HepG2 (cell line): ENCODE data around the gene NIP7. TPM values are rescaled to one million over a fixed set of nuclear protein-coding genes. Genes with fewer than 3 reads are reported as not detected.

Experiments
- BCL6 ChIP-seq: IDR thresholded peaks from 2 replicates; pipeline ENCODE4 v1.6.1; 2016; ENCODE audit warnings: missing genetic modification reagents, missing compliant biosample characterization
- CREB1 ChIP-seq, 2 experiments: fragments of 450-650 bp in 1 of 2; IDR thresholded peaks; 2 replicates each; pipeline ENCODE4 v1.6.1; 2016 to 2017; ENCODE audit warnings: control low read depth in 1 of 2, mild to moderate bottlenecking in 1 of 2, missing compliant biosample characterization in 1 of 2, missing genetic modification characterization in 1 of 2
- FOXO1 ChIP-seq: sonication (generic); formaldehyde crosslinking; IDR thresholded peaks from 2 replicates; pipeline ENCODE4 v1.4.0; 2020; ENCODE audit warnings: missing genetic modification reagents
- JARID2 ChIP-seq: sonication (generic); formaldehyde crosslinking; IDR thresholded peaks from 2 replicates; pipeline ENCODE4 v1.8.1; 2023; ENCODE audit warnings: missing genetic modification reagents, inconsistent platforms; ENCODE audit not compliant: insufficient replicate concordance
- KAT2B ChIP-seq: fragments of 150-350 bp; IDR thresholded peaks from 2 replicates; pipeline ENCODE4 v1.6.1; 2014; ENCODE audit warnings: low read depth, low read length, borderline replicate concordance
- KLF12 ChIP-seq: sonication (generic); formaldehyde crosslinking; IDR thresholded peaks from 2 replicates; pipeline ENCODE4 v1.4.0; 2020; ENCODE audit warnings: missing genetic modification reagents, borderline replicate concordance
- MED1 ChIP-seq: sonication (generic); formaldehyde crosslinking; IDR thresholded peaks from 2 replicates; pipeline ENCODE4 v1.4.0; 2020; ENCODE audit warnings: missing genetic modification reagents
- MEIS2 ChIP-seq: sonication (generic); formaldehyde crosslinking; IDR thresholded peaks from 2 replicates; pipeline ENCODE4 v1.9.0; 2021; ENCODE audit warnings: mild to moderate bottlenecking, missing genetic modification reagents
- NFRKB ChIP-seq: fragments of 450-650 bp; IDR thresholded peaks from 2 replicates; pipeline ENCODE4 v1.6.1; 2017
- SOX6 ChIP-seq, 2 experiments: fragments of 450-650 bp in 1 of 2; sonication (generic) in 1 of 2; formaldehyde crosslinking in 1 of 2; IDR thresholded peaks; 2 replicates each; pipeline versions ENCODE4 v1.4.0 to v1.6.1; 2017 to 2020; ENCODE audit warnings: antibody characterized with exemption in 1 of 2, mild to moderate bottlenecking in 1 of 2, missing genetic modification reagents in 1 of 2
- TGIF2 ChIP-seq: IDR thresholded peaks from 2 replicates; pipeline ENCODE4 v1.6.1; 2016; ENCODE audit warnings: control low read depth, missing compliant biosample characterization
- TRIM24 ChIP-seq: sonication (generic); formaldehyde crosslinking; IDR thresholded peaks from 2 replicates; pipeline ENCODE4 v1.8.0; 2022; ENCODE audit warnings: mild to moderate bottlenecking, missing genetic modification reagents
- ZFP41 ChIP-seq: sonication (generic); formaldehyde crosslinking; IDR thresholded peaks from 2 replicates; pipeline ENCODE4 v1.4.0; 2020; ENCODE audit warnings: mild to moderate bottlenecking, missing genetic modification reagents, borderline replicate concordance
- ZFP90 ChIP-seq: sonication (generic); formaldehyde crosslinking; IDR thresholded peaks from 2 replicates; pipeline ENCODE4 v1.8.0; 2022; ENCODE audit warnings: missing genetic modification reagents, mild to moderate bottlenecking, inconsistent platforms, borderline replicate concordance
- ZHX1 ChIP-seq: sonication (generic); formaldehyde crosslinking; IDR thresholded peaks from 2 replicates; pipeline ENCODE4 v1.8.1; 2022; ENCODE audit warnings: low read depth, mild to moderate bottlenecking, missing genetic modification reagents
- ZNF121 ChIP-seq: sonication (generic); formaldehyde crosslinking; IDR thresholded peaks from 2 replicates; pipeline ENCODE4 v1.5.0; 2020; ENCODE audit warnings: mild to moderate bottlenecking, missing genetic modification reagents
- ZNF124 ChIP-seq: sonication (generic); formaldehyde crosslinking; IDR thresholded peaks from 2 replicates; pipeline ENCODE4 v1.4.0; 2020; ENCODE audit warnings: missing genetic modification reagents
- ZNF512 ChIP-seq: sonication (generic); formaldehyde crosslinking; IDR thresholded peaks from 2 replicates; pipeline ENCODE4 v1.4.0; 2020; ENCODE audit warnings: mild to moderate bottlenecking, missing genetic modification reagents
- ZNF546 ChIP-seq: sonication (generic); formaldehyde crosslinking; conservative IDR thresholded peaks from 2 replicates; pipeline ENCODE4 v1.8.1; 2023; ENCODE audit warnings: mild to moderate bottlenecking, missing genetic modification reagents
- ZNF747 ChIP-seq: sonication (generic); formaldehyde crosslinking; IDR thresholded peaks from 2 replicates; pipeline ENCODE4 v1.8.1; 2023; ENCODE audit warnings: missing genetic modification reagents, mild to moderate bottlenecking, borderline replicate concordance
- ZNF781 ChIP-seq: sonication (generic); formaldehyde crosslinking; IDR thresholded peaks from 2 replicates; pipeline ENCODE4 v1.5.1; 2020; ENCODE audit warnings: borderline replicate concordance, mild to moderate bottlenecking, missing genetic modification reagents; ENCODE audit errors: not compliant biosample characterization
- polyA plus RNA-seq, 8 experiments: library from polyadenylated mRNA; depleted of rRNA in 3 of 8; stranded (reverse) in 7 of 8; unstranded in 1 of 8; fragments of >200 nt; fragmentation: Illumina TruSeq in 4 of 8; extraction: Trizol in 4 of 8; gene quantifications; 2 replicates each; pipeline versions ENCODE4 v1.2.1 to v1.2.3, GENCODE V29; 2011 to 2016; ENCODE audit warnings: low read depth in 4 of 8, missing spikeins in 1 of 8, mixed read lengths in 1 of 8; ENCODE audit not compliant: insufficient read depth in 1 of 8
- total RNA-seq, 5 experiments: library from RNA; depleted of rRNA; stranded (reverse); fragments of >200 nt; fragmentation: Illumina TruSeq; extraction: Trizol; gene quantifications; 2 replicates each; pipeline ENCODE4 v1.2.3, GENCODE V29; 2016; ENCODE audit warnings: low read depth in 1 of 5
- TF ChIP-seq, protein P1 (sequence below): sonication (generic); formaldehyde crosslinking; conservative IDR thresholded peaks from 2 replicates; pipeline ENCODE4 v1.4.0; 2020; ENCODE audit warnings: missing genetic modification reagents
- TF ChIP-seq, protein P2 (sequence below): sonication (generic); formaldehyde crosslinking; IDR thresholded peaks from 2 replicates; pipeline ENCODE4 v1.8.0; 2022; ENCODE audit warnings: mild to moderate bottlenecking, missing genetic modification reagents, moderate library complexity

The NIP7 gene
- total and polyA plus RNA-seq, 2 of the 13 experiments (the other 11 are each of a cell fraction or from before 2014, with no cell fraction given), result 15.3 to 114 TPM

- TF ChIP-seq ZNF512 (CRISPR knock-in tag) (no peak), TGIF2 (CRISPR knock-in tag) (no peak), NFRKB (no peak), ZHX1 (no peak), JARID2 (CRISPR knock-in tag) (no peak), MEIS2 (CRISPR knock-in tag) (no peak), ZNF781 (CRISPR knock-in tag) (no peak), KAT2B (no peak), ZNF747 (CRISPR knock-in tag) (no peak), SOX6 (IDR thresholded peaks at IDR 0.05) (no peak), SOX6 (CRISPR knock-in tag; IDR thresholded peaks at IDR 0.05) (peak; percentile 74), MED1 (CRISPR knock-in tag) (peak; percentile 11; the same call in 1 of the 2 replicates), CREB1 (IDR thresholded peaks at IDR 0.05) (no peak), CREB1 (CRISPR knock-in tag; IDR thresholded peaks at IDR 0.05) (no peak), ZFP90 (CRISPR knock-in tag) (no peak), KLF12 (no peak), TRIM24 (CRISPR knock-in tag) (no peak), ZFP41 (CRISPR knock-in tag) (no peak), ZNF124 (CRISPR knock-in tag) (no peak), FOXO1 (no peak), ZNF121 (CRISPR knock-in tag) (no peak), ZNF546 (CRISPR knock-in tag) (no peak), BCL6 (CRISPR knock-in tag) (no peak)
- TF ChIP-seq, protein P1, sequence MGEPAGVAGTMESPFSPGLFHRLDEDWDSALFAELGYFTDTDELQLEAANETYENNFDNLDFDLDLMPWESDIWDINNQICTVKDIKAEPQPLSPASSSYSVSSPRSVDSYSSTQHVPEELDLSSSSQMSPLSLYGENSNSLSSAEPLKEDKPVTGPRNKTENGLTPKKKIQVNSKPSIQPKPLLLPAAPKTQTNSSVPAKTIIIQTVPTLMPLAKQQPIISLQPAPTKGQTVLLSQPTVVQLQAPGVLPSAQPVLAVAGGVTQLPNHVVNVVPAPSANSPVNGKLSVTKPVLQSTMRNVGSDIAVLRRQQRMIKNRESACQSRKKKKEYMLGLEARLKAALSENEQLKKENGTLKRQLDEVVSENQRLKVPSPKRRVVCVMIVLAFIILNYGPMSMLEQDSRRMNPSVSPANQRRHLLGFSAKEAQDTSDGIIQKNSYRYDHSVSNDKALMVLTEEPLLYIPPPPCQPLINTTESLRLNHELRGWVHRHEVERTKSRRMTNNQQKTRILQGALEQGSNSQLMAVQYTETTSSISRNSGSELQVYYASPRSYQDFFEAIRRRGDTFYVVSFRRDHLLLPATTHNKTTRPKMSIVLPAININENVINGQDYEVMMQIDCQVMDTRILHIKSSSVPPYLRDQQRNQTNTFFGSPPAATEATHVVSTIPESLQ (CRISPR knock-in tag), result no peak
- TF ChIP-seq, protein P2, sequence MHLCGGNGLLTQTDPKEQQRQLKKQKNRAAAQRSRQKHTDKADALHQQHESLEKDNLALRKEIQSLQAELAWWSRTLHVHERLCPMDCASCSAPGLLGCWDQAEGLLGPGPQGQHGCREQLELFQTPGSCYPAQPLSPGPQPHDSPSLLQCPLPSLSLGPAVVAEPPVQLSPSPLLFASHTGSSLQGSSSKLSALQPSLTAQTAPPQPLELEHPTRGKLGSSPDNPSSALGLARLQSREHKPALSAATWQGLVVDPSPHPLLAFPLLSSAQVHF (CRISPR knock-in tag), result no peak
Observed at GRCh38 chr16:69376393-69377059, 37.0 kb downstream of the NIP7 start (continued).
